ENCODE data around the gene PRPF18. TPM values are rescaled to one million over a fixed set of nuclear protein-coding genes. Genes with fewer than 3 reads are reported as not detected.

The PRPF18 gene
- total RNA-seq, 3 donors from 2014 or later = 24.5 to 26.9 (median 24.5) TPM

GRCh38 chr10:13587391-13587790 lies 626 bp downstream of the PRPF18 start:
- Mint-ChIP-seq H3K36me3 (ENCODE audit: insufficient read depth) (peaks cover 9% of the 10 kb centered on the region), H3K27me3 (ENCODE audit: low read depth) (peaks cover 15% of the 10 kb centered on the region), H3K4me3 (peak overlapping the region; percentile 99), H3K9me3 (no peaks in the 10 kb centered on the region), H3K4me1 (ENCODE audit: low read depth) (peaks cover 35% of the 10 kb centered on the region)
- ATAC-seq (no peak), DNase-seq (no peak)

- DNase-seq (no peak), ATAC-seq (no peak)
- H3K4me3 Mint-ChIP-seq = no peak overlapping the region
- no peaks in the 10 kb centered on the region for H3K9me3 Mint-ChIP-seq
- H3K27me3 Mint-ChIP-seq (ENCODE audit: low read depth) = peaks cover 7% of the 10 kb centered on the region
- H3K4me1 Mint-ChIP-seq (ENCODE audit: low read depth) = peaks cover 46% of the 10 kb centered on the region
- H3K36me3 Mint-ChIP-seq (ENCODE audit: insufficient read depth) = peaks cover 26% of the 10 kb centered on the region
Measured at GRCh38 chr10:13589316-13589715, 2.6 kb downstream of the PRPF18 start.

GRCh38 chr10:13590886-13591285 lies 4.1 kb downstream of the PRPF18 start:
- H3K4me1 Mint-ChIP-seq (ENCODE audit: low read depth) = peaks cover 51% of the 10 kb centered on the region
- DNase-seq = no peak

GRCh38 chr10:13592306-13592705 lies 5.5 kb downstream of the PRPF18 start:
- ATAC-seq = no peak
- Mint-ChIP-seq H3K4me3 (no peak overlapping the region), H3K36me3 (ENCODE audit: insufficient read depth) (peaks cover 39% of the 10 kb centered on the region), H3K4me1 (ENCODE audit: low read depth) (peaks cover 47% of the 10 kb centered on the region), H3K9me3 (no peaks in the 10 kb centered on the region), H3K27me3 (ENCODE audit: low read depth) (no peaks in the 10 kb centered on the region)
- no peak for DNase-seq

More at GRCh38 chr10:13590886-13591285, 4.1 kb downstream of the PRPF18 start:
- Mint-ChIP-seq H3K36me3 (ENCODE audit: insufficient read depth) (peaks cover 36% of the 10 kb centered on the region), H3K9me3 (no peaks in the 10 kb centered on the region), H3K27me3 (ENCODE audit: low read depth) (no peaks in the 10 kb centered on the region), H3K4me3 (no peak overlapping the region)
- no peak for ATAC-seq

- Mint-ChIP-seq H3K4me3 (no peak overlapping the region), H3K27me3 (ENCODE audit: low read depth) (no peaks in the 10 kb centered on the region), H3K9me3 (no peaks in the 10 kb centered on the region), H3K36me3 (ENCODE audit: insufficient read depth) (peaks cover 44% of the 10 kb centered on the region), H3K4me1 (ENCODE audit: low read depth) (peaks cover 39% of the 10 kb centered on the region)
- ATAC-seq (no peak), DNase-seq (no peak)
Measured at GRCh38 chr10:13593535-13593934, 6.8 kb downstream of the PRPF18 start.

- Mint-ChIP-seq H3K9me3 (no peaks in the 10 kb centered on the region), H3K4me3 (no peak overlapping the region), H3K4me1 (ENCODE audit: low read depth) (peaks cover 29% of the 10 kb centered on the region), H3K27me3 (ENCODE audit: low read depth) (no peaks in the 10 kb centered on the region), H3K36me3 (ENCODE audit: insufficient read depth) (peaks cover 50% of the 10 kb centered on the region)
- DNase-seq = no peak
- ATAC-seq = no peak
Measured at GRCh38 chr10:13594641-13595040, 7.9 kb downstream of the PRPF18 start.

GRCh38 chr10:13597909-13598308 lies 11.1 kb downstream of the PRPF18 start:
- no peaks in the 10 kb centered on the region for H3K9me3 Mint-ChIP-seq
- no peak for ATAC-seq
- H3K36me3 Mint-ChIP-seq (ENCODE audit: insufficient read depth) = peaks cover 48% of the 10 kb centered on the region
- H3K4me3 Mint-ChIP-seq = no peak overlapping the region
- H3K4me1 Mint-ChIP-seq (ENCODE audit: low read depth) = peaks cover 19% of the 10 kb centered on the region
- no peak for DNase-seq
- no peaks in the 10 kb centered on the region for H3K27me3 Mint-ChIP-seq (ENCODE audit: low read depth)

- peaks cover 42% of the 10 kb centered on the region for H3K36me3 Mint-ChIP-seq (ENCODE audit: insufficient read depth)
Measured at GRCh38 chr10:13604357-13605040, 17.7 kb downstream of the PRPF18 start.

GRCh38 chr10:13608246-13608853 lies 21.6 kb downstream of the PRPF18 start:
- DNase-seq = no peak
- Mint-ChIP-seq H3K4me1 (ENCODE audit: low read depth) (no peaks in the 10 kb centered on the region), H3K36me3 (ENCODE audit: insufficient read depth) (peaks cover 51% of the 10 kb centered on the region), H3K4me3 (no peak overlapping the region), H3K27me3 (ENCODE audit: low read depth) (no peaks in the 10 kb centered on the region), H3K9me3 (no peaks in the 10 kb centered on the region)
- no peak for ATAC-seq

More at GRCh38 chr10:13604357-13605040, 17.7 kb downstream of the PRPF18 start:
- Mint-ChIP-seq H3K9me3 (no peaks in the 10 kb centered on the region), H3K4me1 (ENCODE audit: low read depth) (no peaks in the 10 kb centered on the region), H3K27me3 (ENCODE audit: low read depth) (no peaks in the 10 kb centered on the region), H3K4me3 (no peak overlapping the region)
- DNase-seq = no peak
- no peak for ATAC-seq

GRCh38 chr10:13612654-13613373 lies 26.0 kb downstream of the PRPF18 start:
- H3K4me3 Mint-ChIP-seq = no peak overlapping the region
- DNase-seq (no peak), ATAC-seq (no peak)
- peaks cover 1% of the 10 kb centered on the region for H3K4me1 Mint-ChIP-seq (ENCODE audit: low read depth)
- no peaks in the 10 kb centered on the region for H3K27me3 Mint-ChIP-seq (ENCODE audit: low read depth)
- H3K36me3 Mint-ChIP-seq (ENCODE audit: insufficient read depth) = peaks cover 62% of the 10 kb centered on the region
- H3K9me3 Mint-ChIP-seq = no peaks in the 10 kb centered on the region

- Mint-ChIP-seq H3K27me3 (ENCODE audit: low read depth) (no peaks in the 10 kb centered on the region), H3K36me3 (ENCODE audit: insufficient read depth) (peaks cover 60% of the 10 kb centered on the region), H3K4me1 (ENCODE audit: low read depth) (peaks cover 3% of the 10 kb centered on the region), H3K4me3 (no peak overlapping the region), H3K9me3 (no peaks in the 10 kb centered on the region)
- no peak for DNase-seq
- no peak for ATAC-seq
Measured at GRCh38 chr10:13613519-13613918, 26.8 kb downstream of the PRPF18 start.

GRCh38 chr10:13614530-13615332 lies 28.0 kb downstream of the PRPF18 start:
- no peaks in the 10 kb centered on the region for H3K27me3 Mint-ChIP-seq (ENCODE audit: low read depth)
- H3K9me3 Mint-ChIP-seq = no peaks in the 10 kb centered on the region
- H3K4me1 Mint-ChIP-seq (ENCODE audit: low read depth) = peaks cover 3% of the 10 kb centered on the region
- no peak for DNase-seq
- H3K36me3 Mint-ChIP-seq (ENCODE audit: insufficient read depth) = peaks cover 59% of the 10 kb centered on the region
- ATAC-seq = no peak
- H3K4me3 Mint-ChIP-seq = no peak overlapping the region

GRCh38 chr10:13615650-13616300 lies 29.0 kb downstream of the PRPF18 start:
- H3K36me3 Mint-ChIP-seq (ENCODE audit: insufficient read depth) = peaks cover 54% of the 10 kb centered on the region
- H3K4me1 Mint-ChIP-seq (ENCODE audit: low read depth) = peaks cover 3% of the 10 kb centered on the region
- no peak overlapping the region for H3K4me3 Mint-ChIP-seq

GRCh38 chr10:13617116-13617515 lies 30.4 kb downstream of the PRPF18 start:
- DNase-seq = no peak

More at GRCh38 chr10:13615650-13616300, 29.0 kb downstream of the PRPF18 start:
- ATAC-seq = no peak
- no peak for DNase-seq
- Mint-ChIP-seq H3K9me3 (no peaks in the 10 kb centered on the region), H3K27me3 (ENCODE audit: low read depth) (no peaks in the 10 kb centered on the region)

More at GRCh38 chr10:13617116-13617515, 30.4 kb downstream of the PRPF18 start:
- H3K9me3 Mint-ChIP-seq = no peaks in the 10 kb centered on the region
- peaks cover 3% of the 10 kb centered on the region for H3K4me1 Mint-ChIP-seq (ENCODE audit: low read depth)
- no peaks in the 10 kb centered on the region for H3K27me3 Mint-ChIP-seq (ENCODE audit: low read depth)
- no peak overlapping the region for H3K4me3 Mint-ChIP-seq
- H3K36me3 Mint-ChIP-seq (ENCODE audit: insufficient read depth) = peaks cover 56% of the 10 kb centered on the region
- ATAC-seq = no peak

Measured in activated T-cell treated with anti-CD3 and anti-CD28 coated beads, Interleukin-2, amount 50 U/mL, for 4 hours (primary cell).